GM21526 (cell line): ENCODE measurements around the gene RBM34.
"Not testable (repeated sequence)": the region's sequence is repeated elsewhere in the genome, so short reads cannot be mapped to it uniquely, and the experiment has no call there.

Source experiments
- ATAC-seq: cut with Tn5 transposase; IDR thresholded peaks from one replicate; pipeline ENCODE4 v1.9.1; 2021; ENCODE audit warnings: moderate library complexity; ENCODE audit not compliant: unreplicated experiment, low FRiP score

The RBM34 gene

DNA sequence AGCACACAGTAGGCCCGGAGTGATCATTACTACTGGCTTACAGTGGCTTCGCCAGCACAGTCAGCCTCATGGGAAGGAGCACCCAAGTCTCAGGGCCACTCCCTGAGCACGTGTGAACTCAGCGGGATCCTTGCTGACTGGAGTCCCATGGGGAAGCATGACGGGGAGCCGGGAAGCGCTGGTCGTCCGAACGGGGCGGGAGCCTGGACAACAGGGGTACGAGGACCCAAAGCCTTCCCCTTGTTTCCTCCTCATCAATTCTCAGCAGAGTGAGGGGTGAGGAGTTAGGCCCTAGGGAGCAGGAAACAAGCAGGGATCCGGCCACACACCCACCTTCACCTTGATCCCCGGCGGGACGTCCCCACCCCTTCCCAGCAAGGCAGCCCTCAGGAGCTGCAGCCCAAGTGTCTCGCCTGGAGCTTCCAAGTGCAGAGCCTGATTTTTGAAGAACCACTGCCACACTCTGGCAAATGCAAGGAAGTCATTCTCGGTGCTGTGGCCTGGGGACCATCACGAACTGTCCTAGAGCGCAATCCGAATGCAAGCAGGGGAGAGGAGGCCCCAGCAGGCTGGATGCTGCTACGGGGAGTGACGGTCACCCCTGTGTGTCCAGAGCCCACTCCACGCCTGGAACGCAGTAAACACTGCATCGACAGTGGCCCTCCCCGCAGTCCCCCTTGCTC is 67.9 kb downstream of the RBM34 start:
- ATAC-seq, result no peak

DNA sequence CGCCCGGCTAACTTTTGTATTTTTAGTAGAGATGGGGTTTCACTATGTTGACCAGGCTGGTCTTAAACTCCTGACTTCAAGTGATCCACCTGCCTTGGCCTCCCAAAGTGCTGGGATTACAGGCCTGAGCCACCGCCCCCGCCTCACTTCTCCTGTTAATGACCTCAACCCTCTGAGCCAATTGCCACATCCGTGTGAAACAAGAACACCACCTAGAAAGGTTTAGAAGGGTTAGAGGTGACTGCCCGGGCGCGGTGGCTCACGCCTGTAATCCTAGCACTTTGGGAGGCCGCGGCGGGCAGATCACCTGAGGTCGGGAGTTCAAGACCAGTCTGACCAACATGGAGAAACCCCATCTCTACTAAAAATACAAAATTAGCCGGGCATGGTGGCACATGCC is 68.6 kb downstream of the RBM34 start:
- ATAC-seq, result not testable (repeated sequence)

DNA sequence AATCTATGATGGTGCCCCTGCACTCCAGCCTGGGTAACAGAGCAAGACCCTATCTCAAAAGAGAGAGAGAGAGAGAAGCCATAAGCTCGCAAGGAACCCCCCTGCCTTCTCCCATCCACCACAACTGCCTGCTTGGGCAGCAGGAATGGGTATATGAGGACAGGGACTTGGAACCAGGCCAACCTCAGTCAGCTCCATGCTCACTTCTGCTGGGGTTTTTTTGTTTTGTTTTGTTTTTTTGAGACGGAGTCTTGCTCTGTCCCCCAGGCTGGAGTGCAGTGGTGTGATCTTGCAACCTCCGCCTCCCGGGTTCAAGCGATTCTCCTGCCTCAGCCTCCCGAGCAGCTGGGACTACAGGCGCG is 69.0 kb downstream of the RBM34 start:
- ATAC-seq, result not testable (repeated sequence)

GRCh38 chr1:235091319-235092044 is 69.6 kb downstream of the RBM34 start:
- ATAC-seq, result not testable (repeated sequence)

DNA sequence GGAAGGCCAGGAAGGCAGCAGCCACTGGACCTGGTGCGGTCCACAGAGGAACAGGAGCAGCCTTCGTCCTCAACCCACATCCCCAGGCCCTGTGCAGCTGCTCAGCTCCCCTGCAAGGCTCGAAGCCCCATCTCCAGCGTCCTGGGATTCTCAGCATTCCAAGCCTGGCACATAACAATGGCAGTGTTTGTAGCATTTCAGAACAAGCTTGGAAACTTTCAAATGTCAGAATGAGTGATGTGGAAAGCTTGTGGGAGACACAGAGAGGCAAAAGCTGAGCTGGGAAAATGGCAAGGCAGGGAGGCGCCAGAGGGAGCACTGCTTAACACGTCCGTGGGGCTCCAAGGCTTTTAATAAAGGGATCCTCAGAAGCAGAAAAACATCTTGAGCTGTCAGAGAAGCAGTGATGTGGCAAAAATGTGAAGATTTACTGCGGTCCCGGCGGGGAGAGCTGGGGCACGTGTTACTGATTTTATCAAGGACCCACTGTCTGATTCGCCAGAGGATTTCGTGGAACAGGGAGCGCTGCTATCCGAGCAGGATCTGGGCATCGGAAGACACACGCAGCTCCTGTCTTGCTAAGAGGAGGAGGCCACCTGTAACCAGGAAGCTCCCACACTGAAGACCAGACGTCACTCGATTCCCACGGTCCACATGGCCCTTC is 70.5 kb downstream of the RBM34 start:
- no peak for ATAC-seq

DNA sequence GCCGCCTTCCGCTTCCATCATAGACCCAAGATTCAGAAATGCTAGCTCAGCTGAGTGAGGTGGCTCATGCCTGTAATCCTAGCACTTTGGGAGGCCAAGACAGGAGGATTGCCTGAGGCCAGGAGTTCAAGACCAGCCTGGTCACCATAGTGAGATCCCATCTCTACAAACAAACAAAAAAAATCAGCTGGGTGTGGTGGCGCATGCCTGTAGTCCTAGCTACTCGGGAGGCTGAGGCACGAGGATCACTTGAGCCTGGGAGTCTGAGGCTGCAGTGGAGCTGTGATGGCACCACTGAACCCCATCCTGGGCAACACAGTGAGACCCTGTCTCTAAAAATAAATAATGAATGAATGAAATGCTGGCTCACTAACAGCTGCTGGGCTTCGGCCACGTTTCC is 72.1 kb downstream of the RBM34 start:
- ATAC-seq, result no peak

- no peak for ATAC-seq
Measured at GRCh38 chr1:235088430-235088829, 72.6 kb downstream of the RBM34 start.

DNA sequence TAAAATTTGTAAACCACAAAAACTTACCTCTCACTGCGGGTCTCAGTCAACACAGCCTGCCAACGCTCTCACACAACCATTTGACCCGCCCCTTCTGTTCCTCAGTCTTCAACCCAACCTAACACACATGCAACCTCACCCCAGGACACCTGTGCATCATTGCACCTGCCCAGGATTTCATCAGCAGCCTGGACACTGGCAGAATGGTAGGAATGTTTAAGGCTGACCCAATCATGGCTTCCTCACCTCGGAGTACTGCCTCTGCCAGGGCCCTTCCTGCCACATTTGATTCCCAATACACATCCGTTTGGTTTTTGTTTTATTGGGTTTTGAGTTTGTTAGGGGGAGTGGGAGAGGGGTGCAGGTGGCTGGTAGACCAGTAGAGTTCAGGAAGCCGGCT is 73.1 kb downstream of the RBM34 start:
- ATAC-seq, result no peak

DNA sequence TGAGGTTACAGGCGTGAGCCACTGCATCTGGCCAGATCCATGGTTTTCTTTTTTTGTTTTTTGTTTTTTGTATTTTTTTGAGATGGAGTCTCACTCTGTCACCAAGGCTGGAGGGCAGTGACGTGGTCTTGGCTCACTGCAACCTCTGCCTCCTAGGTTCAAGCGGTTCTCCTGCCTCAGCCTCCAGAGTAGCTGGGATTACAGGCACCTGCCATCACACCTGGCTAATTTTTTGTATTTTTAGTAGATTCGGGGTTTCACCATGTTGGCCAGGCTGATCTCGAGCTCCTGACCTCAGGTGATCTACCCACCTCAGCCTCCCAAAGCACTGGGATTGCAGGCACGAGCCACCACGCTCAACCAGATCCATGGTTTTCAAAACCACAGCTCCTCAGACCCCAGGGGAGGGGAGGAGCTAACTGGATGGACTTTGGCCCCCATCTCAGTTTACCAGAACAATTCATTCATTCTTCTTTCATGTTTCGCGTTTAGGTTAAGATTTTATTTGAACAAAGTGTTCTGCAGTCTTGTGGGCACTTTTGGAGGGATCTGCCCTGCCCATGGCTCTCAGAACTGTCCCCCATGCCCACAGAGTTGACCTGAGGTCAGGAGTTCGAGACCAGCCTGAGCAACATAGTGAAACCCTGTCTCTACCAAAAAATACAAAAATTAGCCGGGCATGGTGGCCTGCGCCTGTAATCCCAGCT is 75.5 kb downstream of the RBM34 start:
- ATAC-seq, result not testable (repeated sequence)
